ENCODE measurements around the gene PIEZO1.
A peak's percentile ranks its signal among the peaks of the same experiment; 100 is the strongest.

Gene PIEZO1

GRCh38 chr16:88781140-88782077 is 3.6 kb downstream of the PIEZO1 start:
- Histone ChIP-seq H3K27me3 (ENCODE audit: control insufficient read depth, low read length) (no peaks in the 10 kb centered on the region), H3K27ac (ENCODE audit: low read depth, low read length) (peak overlapping the region; percentile 6; the same call in 1 of the 2 replicates), H3K79me2 (ENCODE audit: control insufficient read depth, low read length) (peaks cover 94% of the 10 kb centered on the region), H3K9me2 (replicated peaks; ENCODE audit: control insufficient read depth, low read length) (no peaks in the 10 kb centered on the region), H3K4me3 (ENCODE audit: low read length) (peak overlapping the region; percentile 98), H3F3A (ENCODE audit: control insufficient read depth, insufficient read depth) (no peaks in the 10 kb centered on the region), H3K36me3 (ENCODE audit: control insufficient read depth, low read length) (peaks cover 58% of the 10 kb centered on the region), H3K9me3 (ENCODE audit: control insufficient read depth, insufficient read depth, low read length) (no peaks in the 10 kb centered on the region), H4K20me1 (ENCODE audit: control insufficient read depth, insufficient read depth, low read depth, low read length) (peaks cover 20% of the 10 kb centered on the region), H3K4me1 (ENCODE audit: control insufficient read depth, low read length) (peaks cover 46% of the 10 kb centered on the region), H3K4me2 (ENCODE audit: low read length) (peak overlapping the region; percentile 92)
- TF ChIP-seq CTCF (IDR thresholded peaks at IDR 0.05; ENCODE audit: low read depth, low read length, poor library complexity, severe bottlenecking) (no peak), EZH2phosphoT487 (IDR thresholded peaks at IDR 0.05; ENCODE audit: borderline replicate concordance, low read length) (no peak)

- Histone ChIP-seq H3K79me2 (ENCODE audit: control insufficient read depth, low read length) (peaks cover 100% of the 10 kb centered on the region), H3K4me3 (ENCODE audit: low read length) (peak overlapping the region; percentile 98), H3K9me2 (replicated peaks; ENCODE audit: control insufficient read depth, low read length) (no peaks in the 10 kb centered on the region), H3K36me3 (ENCODE audit: control insufficient read depth, low read length) (peaks cover 58% of the 10 kb centered on the region), H3K9me3 (ENCODE audit: control insufficient read depth, insufficient read depth, low read length) (no peaks in the 10 kb centered on the region), H3K4me2 (ENCODE audit: low read length) (peak overlapping the region; percentile 92), H3K27me3 (ENCODE audit: control insufficient read depth, low read length) (no peaks in the 10 kb centered on the region), H3F3A (ENCODE audit: control insufficient read depth, insufficient read depth) (no peaks in the 10 kb centered on the region), H4K20me1 (ENCODE audit: control insufficient read depth, insufficient read depth, low read depth, low read length) (peaks cover 20% of the 10 kb centered on the region), H3K27ac (ENCODE audit: low read depth, low read length) (no peak overlapping the region), H3K4me1 (ENCODE audit: control insufficient read depth, low read length) (peaks cover 41% of the 10 kb centered on the region)
- no peak for TF ChIP-seq CTCF (IDR thresholded peaks at IDR 0.05; ENCODE audit: low read depth, low read length, poor library complexity, severe bottlenecking)
- TF ChIP-seq EZH2phosphoT487 (IDR thresholded peaks at IDR 0.05; ENCODE audit: borderline replicate concordance, low read length), result no peak
These were observed 4.6 kb downstream of the PIEZO1 start for GRCh38 chr16:88780142-88781062.

- H3K27ac ChIP-seq (ENCODE audit: low read depth, low read length), result no peak overlapping the region
- peaks cover 100% of the 10 kb centered on the region for H3K79me2 ChIP-seq (ENCODE audit: control insufficient read depth, low read length)
- no peaks in the 10 kb centered on the region for H3K9me2 ChIP-seq (replicated peaks; ENCODE audit: control insufficient read depth, low read length)
- H3K4me2 ChIP-seq (ENCODE audit: low read length), result no peak overlapping the region
- no peaks in the 10 kb centered on the region for H3K9me3 ChIP-seq (ENCODE audit: control insufficient read depth, insufficient read depth, low read length)
- no peaks in the 10 kb centered on the region for H3F3A ChIP-seq (ENCODE audit: control insufficient read depth, insufficient read depth)
- peaks cover 39% of the 10 kb centered on the region for H3K4me1 ChIP-seq (ENCODE audit: control insufficient read depth, low read length)
- peaks cover 58% of the 10 kb centered on the region for H3K36me3 ChIP-seq (ENCODE audit: control insufficient read depth, low read length)
- H3K27me3 ChIP-seq (ENCODE audit: control insufficient read depth, low read length), result no peaks in the 10 kb centered on the region
- no peak for TF ChIP-seq EZH2phosphoT487 (IDR thresholded peaks at IDR 0.05; ENCODE audit: borderline replicate concordance, low read length)
- no peak for TF ChIP-seq CTCF (IDR thresholded peaks at IDR 0.05; ENCODE audit: low read depth, low read length, poor library complexity, severe bottlenecking)
- no peak overlapping the region for H3K4me3 ChIP-seq (ENCODE audit: low read length)
- peaks cover 20% of the 10 kb centered on the region for H4K20me1 ChIP-seq (ENCODE audit: control insufficient read depth, insufficient read depth, low read depth, low read length)
These were observed 5.4 kb downstream of the PIEZO1 start for GRCh38 chr16:88779406-88780141.

All from DOHH2 (cell line).